Measurements from ENCODE around the gene NECTIN1.

DNA sequence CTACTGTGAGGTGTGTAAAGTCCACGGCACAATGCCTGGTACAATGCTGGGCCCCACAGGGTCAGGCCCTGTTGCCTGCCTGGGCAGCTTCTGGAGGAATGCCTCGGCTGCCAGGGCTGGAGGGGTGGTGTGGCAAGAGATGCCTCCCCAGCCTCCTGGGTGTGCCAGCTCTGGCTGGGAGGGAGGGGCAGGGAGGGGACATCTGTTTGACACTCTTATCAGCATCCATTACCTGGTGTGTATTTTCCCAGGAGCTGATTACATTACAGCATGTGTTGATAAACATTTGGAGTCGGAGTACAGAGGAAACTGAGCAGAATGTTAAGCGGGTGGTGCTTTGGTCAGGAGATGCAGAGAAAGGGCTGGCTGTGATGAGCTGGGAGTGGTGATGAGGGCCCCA is 11.0 kb upstream of the NECTIN1 start:
- TF ChIP-seq POLR2AphosphoS5 (IDR thresholded peaks at IDR 0.05; ENCODE audit: insufficient read depth in 1 of 2, low read depth in 1 of 2) (no peak), POLR2A (IDR thresholded peaks at IDR 0.05) (no peak)
- TF ChIP-seq, protein P1, sequence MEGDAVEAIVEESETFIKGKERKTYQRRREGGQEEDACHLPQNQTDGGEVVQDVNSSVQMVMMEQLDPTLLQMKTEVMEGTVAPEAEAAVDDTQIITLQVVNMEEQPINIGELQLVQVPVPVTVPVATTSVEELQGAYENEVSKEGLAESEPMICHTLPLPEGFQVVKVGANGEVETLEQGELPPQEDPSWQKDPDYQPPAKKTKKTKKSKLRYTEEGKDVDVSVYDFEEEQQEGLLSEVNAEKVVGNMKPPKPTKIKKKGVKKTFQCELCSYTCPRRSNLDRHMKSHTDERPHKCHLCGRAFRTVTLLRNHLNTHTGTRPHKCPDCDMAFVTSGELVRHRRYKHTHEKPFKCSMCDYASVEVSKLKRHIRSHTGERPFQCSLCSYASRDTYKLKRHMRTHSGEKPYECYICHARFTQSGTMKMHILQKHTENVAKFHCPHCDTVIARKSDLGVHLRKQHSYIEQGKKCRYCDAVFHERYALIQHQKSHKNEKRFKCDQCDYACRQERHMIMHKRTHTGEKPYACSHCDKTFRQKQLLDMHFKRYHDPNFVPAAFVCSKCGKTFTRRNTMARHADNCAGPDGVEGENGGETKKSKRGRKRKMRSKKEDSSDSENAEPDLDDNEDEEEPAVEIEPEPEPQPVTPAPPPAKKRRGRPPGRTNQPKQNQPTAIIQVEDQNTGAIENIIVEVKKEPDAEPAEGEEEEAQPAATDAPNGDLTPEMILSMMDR (IDR thresholded peaks at IDR 0.05) = no peak
